ENCODE results near the gene PRIM2.
"Not testable (repeated sequence)": the region's sequence is repeated elsewhere in the genome, so short reads cannot be mapped to it uniquely, and the experiment has no call there.

The PRIM2 gene

DNA sequence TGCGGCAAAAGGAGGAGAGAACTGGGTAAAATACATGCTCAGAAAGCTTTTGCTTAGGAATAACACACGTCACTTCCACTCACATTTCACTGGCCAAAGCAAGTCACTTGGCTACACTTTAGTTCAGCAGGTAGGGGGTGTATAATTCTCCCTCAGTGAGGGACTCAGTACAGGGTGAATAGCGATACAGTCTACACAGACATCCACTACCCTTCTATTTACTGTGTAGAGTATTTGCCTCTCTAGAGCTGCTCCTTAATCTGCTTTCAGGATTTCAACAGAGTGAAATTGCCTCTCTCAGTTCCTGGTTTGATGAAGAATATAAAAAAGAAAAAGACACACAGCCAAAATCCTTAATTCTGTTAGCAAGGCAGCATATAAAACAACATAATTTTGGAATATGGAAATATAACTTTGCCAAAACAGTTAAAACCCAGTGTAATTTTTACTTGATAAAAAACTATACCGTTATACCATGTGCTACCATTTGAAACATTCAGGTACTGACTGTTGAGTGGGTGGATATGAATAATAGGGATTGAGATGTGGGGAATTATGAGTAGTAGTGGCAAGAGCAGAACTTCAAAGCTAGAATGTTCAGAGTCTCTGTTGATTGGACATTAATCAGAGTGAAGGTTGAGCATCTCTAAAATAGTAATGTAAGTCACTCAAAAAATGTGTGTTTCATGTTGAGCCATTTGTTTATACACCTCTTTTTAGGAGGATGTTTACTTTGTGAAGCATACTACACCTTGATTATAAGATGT lies 51.7 kb downstream of the PRIM2 start:
- DNase-seq: not testable (repeated sequence)

DNA sequence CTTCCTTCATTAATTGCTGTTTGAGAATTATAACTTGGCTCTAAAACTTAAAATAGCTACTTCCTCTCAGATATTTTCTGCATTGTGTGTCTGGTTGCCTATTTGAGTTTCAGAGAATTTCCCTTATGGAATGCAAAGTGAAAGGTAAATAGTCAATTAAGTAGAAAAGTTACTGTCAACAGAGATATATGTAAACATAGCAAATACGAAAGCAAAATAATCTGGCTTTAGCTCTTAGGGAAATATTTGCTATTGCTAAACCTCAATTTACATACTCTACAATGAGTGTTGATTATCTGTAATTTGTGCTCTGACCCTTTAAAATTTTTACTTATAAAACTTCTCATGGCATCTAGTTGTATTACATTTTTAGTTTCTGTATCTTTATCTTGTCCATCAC lies 54.3 kb downstream of the PRIM2 start:
- not testable (repeated sequence) for DNase-seq

GRCh38 chr6:57374764-57375163 lies 57.3 kb downstream of the PRIM2 start:
- not testable (repeated sequence) for DNase-seq

- not testable (repeated sequence) for DNase-seq
These were observed 58.7 kb downstream of the PRIM2 start for GRCh38 chr6:57376083-57376482.

GRCh38 chr6:57389038-57389592 lies 71.7 kb downstream of the PRIM2 start:
- DNase-seq: not testable (repeated sequence)

- not testable (repeated sequence) for DNase-seq
These were observed 73.4 kb downstream of the PRIM2 start for GRCh38 chr6:57390818-57391217.

DNA sequence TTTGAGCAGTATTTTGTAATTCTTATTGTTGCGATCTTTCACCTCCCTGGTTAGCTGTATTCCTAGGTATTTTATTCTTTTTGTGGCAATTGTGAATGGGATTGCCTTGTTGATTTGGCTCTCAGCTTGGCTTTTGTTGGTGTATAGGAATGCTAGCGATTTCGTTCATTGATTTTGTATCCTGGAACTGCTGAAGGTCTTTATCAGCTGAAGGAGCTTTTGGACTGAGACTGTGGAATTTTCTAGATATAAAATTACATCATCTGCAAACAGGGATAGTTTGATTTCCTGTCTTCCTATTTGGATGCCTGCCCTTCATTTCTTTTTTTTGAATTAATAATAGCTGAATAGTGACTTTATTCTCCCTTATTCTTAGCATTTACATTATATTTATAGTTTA lies 74.6 kb downstream of the PRIM2 start:
- not testable (repeated sequence) for DNase-seq

DNA sequence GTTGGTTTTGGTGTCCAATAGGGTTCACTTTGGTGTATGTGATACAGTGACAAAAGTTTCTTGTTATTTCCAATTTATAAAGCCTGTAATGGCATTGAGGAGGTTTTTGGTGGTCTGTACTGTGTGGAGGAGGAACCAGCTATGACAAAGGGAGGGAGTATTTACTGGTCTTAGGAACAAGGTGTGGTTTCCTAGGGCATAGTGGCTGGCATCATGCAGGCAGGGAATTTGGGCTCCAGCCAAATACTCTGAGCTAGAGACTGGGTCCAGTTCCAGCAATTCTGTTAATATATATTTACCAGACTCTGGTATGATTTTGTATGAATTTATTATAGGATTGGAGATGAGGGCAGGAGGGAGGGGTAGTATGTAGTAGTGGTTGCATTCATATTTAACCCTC lies 101.9 kb downstream of the PRIM2 start:
- not testable (repeated sequence) for DNase-seq

- DNase-seq: no peak
These were observed 104.1 kb downstream of the PRIM2 start for GRCh38 chr6:57421503-57421902.

DNA sequence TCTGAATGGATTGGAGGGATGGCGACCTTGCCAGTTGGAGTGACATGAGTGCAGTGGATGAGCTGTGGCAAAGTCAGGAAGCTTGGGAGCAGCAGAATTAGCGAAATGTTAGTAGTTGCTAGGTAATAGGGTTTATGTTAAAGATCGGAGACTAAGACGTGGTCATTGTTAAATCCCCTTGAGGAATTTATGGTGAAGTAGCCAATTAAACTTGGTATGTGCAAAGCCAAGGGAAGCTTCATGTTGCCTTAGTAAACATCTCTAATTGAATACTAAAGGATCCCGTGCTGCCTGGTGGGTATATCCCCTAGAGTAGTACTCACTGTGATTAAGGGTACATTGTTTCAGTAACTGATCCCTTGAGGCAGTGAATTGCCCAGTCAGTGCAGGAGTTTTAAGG lies 106.0 kb downstream of the PRIM2 start:
- no peak for DNase-seq

- not testable (repeated sequence) for DNase-seq
These were observed 114.3 kb downstream of the PRIM2 start for GRCh38 chr6:57431742-57432141.

GRCh38 chr6:57432157-57432556 lies 114.7 kb downstream of the PRIM2 start:
- DNase-seq: no peak

GRCh38 chr6:57432919-57433684 lies 115.7 kb downstream of the PRIM2 start:
- no peak for DNase-seq

GRCh38 chr6:57433790-57434189 lies 116.4 kb downstream of the PRIM2 start:
- not testable (repeated sequence) for DNase-seq

DNA sequence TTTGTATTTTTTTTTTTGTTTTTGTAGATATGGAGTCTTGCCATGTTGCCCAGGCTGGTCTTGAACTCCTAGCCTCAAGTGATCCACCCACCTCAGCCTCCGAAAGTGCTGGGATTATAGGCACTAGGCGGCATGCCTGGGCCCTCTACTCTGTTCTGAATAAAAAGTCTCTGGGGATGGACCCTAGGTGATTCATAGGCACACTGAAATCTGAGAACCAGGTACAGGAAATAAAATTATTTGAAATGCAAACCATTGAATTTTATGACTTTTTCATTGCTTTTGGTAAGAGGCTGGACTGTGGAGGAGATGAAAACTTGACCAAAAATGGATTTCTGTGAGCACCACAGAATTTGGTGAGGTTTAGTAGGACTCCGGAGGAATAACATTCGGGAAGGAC lies 117.5 kb downstream of the PRIM2 start:
- DNase-seq: no peak

- DNase-seq: no peak
These were observed 118.2 kb downstream of the PRIM2 start for GRCh38 chr6:57435475-57436160.

DNA sequence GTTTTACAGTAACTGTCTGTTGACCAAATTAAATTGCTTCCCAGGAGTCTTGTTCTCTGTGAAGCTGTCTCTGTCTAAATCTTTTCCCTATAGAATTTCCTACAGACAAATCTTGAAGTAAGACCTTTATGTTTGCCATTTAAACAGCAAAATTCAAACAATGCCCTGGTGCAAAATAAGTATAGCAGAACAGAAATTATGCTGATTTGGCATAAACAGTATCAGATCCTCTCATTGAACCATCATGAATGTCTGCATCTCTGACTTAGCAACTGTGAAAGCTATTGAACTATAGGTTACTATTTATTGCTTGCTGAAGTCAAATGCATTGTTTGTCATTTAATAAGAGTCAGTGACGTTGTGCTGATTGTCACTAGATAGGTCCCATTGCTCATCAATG lies 123.3 kb downstream of the PRIM2 start:
- not testable (repeated sequence) for DNase-seq

DNA sequence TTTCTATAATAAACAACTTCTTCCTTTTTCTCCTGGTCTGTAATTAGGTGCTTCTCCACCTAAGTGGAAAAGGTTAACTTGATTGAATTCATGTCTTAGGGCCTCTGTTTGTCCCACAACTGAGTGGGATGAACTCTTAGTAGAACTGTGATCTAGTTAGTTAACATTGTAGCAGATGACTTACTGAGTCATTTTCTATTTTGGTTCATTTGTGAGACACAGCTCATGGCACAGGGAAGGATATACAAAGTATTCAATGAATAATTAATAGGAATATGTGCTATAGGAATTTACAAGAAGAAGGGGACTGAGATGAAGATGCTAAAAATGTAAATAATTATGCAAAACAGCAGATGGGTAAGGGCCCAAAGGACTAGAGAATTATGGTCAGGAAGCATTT lies 124.7 kb downstream of the PRIM2 start:
- not testable (repeated sequence) for DNase-seq

DNA sequence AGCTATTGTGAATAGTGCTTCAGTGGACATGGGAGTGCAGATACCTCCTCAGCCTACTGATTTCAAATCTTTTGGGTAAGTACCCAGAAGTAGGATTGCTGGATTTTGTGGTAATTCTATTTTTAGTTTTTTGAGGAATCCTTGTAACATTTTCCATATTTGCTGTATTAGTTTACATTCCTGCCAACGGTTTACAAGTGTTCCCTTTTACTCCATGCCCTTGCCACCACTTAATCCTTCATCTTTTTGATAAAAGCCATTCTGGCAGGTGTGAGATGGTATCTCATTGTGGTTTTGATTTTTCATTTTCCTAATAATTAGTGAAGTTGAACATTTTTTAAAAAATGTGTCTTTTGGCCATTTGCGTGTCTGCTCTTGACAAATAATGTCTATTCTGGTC lies 125.8 kb downstream of the PRIM2 start:
- DNase-seq: not testable (repeated sequence)

DNA sequence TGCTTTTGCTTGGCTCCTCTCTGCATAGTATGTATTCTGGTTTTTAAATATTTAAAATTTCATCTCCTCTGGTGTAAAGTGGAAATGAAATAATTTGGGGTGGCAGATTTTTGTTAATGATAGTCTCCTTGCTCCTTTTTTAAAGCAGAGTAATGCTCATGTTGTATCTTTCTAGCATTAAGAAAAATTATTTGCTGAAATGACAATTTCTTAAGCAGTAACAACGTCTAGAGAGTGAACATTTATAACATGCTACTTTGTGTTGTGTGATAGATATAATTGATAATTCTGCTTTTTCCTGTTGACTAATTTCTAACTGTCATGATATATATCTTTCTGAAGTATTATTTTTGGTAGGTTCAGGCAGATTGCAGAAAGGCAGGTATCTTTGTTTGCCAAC lies 127.4 kb downstream of the PRIM2 start:
- DNase-seq: not testable (repeated sequence)

- DNase-seq: not testable (repeated sequence)
These were observed 127.9 kb downstream of the PRIM2 start for GRCh38 chr6:57445379-57445778.

- not testable (repeated sequence) for DNase-seq
These were observed 128.5 kb downstream of the PRIM2 start for GRCh38 chr6:57445790-57446468.
